Superior temporal gyrus (tissue), 1 donor: ENCODE measurements around the gene MED16.

Source experiments
- DNase-seq: peaks from one replicate; pipeline ENCODE4 v3.0.0-alpha.2; 2016; ENCODE audit errors: extremely low spot score

MED16 gene

GRCh38 chr19:871446-872265, 21.3 kb downstream of the MED16 start:
- no peak for DNase-seq

GRCh38 chr19:870963-871401, 22.0 kb downstream of the MED16 start:
- no peak for DNase-seq

- DNase-seq, result no peak
Observed at GRCh38 chr19:870314-870713, 22.7 kb downstream of the MED16 start.

- DNase-seq, result no peak
Observed at GRCh38 chr19:869245-870177, 23.5 kb downstream of the MED16 start.

GRCh38 chr19:868458-869244, 24.3 kb downstream of the MED16 start:
- no peak for DNase-seq

GRCh38 chr19:867855-868457, 25.0 kb downstream of the MED16 start:
- DNase-seq, result no peak

- no peak for DNase-seq
Observed at GRCh38 chr19:867301-867793, 25.6 kb downstream of the MED16 start.

- DNase-seq, result no peak
Observed at GRCh38 chr19:866769-867300, 26.2 kb downstream of the MED16 start.

GRCh38 chr19:863315-863620, 29.7 kb downstream of the MED16 start:
- DNase-seq, result no peak

GRCh38 chr19:862581-863314, 30.2 kb downstream of the MED16 start:
- no peak for DNase-seq

GRCh38 chr19:861756-862580, 31.0 kb downstream of the MED16 start:
- no peak for DNase-seq

GRCh38 chr19:861141-861755, 31.7 kb downstream of the MED16 start:
- DNase-seq, result no peak

GRCh38 chr19:858868-859843, 33.8 kb downstream of the MED16 start, which contains the start of gene CFD:
Gene CFD, plus strand, starts transcription at chr19:859664. Its CDS starts 26 bp downstream, at chr19:859690.
- no peak for DNase-seq

GRCh38 chr19:858284-858683, 34.7 kb downstream of the MED16 start:
- DNase-seq, result no peak

GRCh38 chr19:855566-856120, 37.3 kb downstream of the MED16 start:
- no peak for DNase-seq

- DNase-seq, result no peak
Observed at GRCh38 chr19:855142-855541, 37.8 kb downstream of the MED16 start.

GRCh38 chr19:854549-854948, 38.4 kb downstream of the MED16 start:
- no peak for DNase-seq
